AG04449 (cell line): ENCODE results near the gene KIF3B.

Source experiments
- CTCF ChIA-PET: fragments of 350-600 bp; formaldehyde crosslinking; extraction: SDS; loops from one replicate; lab custom pipeline; 2021; ENCODE audit warnings: antibody characterized with exemption; lab: Yijun Ruan, JAX
- POLR2A ChIA-PET: fragments of 400-600, 350-600 bp; formaldehyde crosslinking; extraction: SDS; loops from one replicate; lab custom pipeline; 2020; ENCODE audit warnings: antibody characterized with exemption, inconsistent platforms; lab: Yijun Ruan, JAX
- DNase-seq: peaks from one replicate; pipeline ENCODE4 v3.0.0-alpha.2; 2010; ENCODE audit warnings: low read depth, low spot score
- H3K4me3 ChIP-seq: 2 replicates; pipeline ENCODE4 v1.5.1; 2011; ENCODE audit warnings: low read depth, mild to moderate bottlenecking, control low read depth, low read length
- CTCF ChIP-seq: IDR thresholded peaks from one replicate; pipeline ENCODE4 v1.5.1; 2011; ENCODE audit warnings: mild to moderate bottlenecking, moderate library complexity, low read length, control low read depth, inconsistent platforms; ENCODE audit not compliant: insufficient read depth; ENCODE audit errors: missing control alignments

Gene KIF3B

GRCh38 chr20:32304131-32304746, 26.8 kb downstream of the KIF3B start:
- CTCF ChIA-PET: interaction anchor here (1.2 kb wide), 1 partner anchor 32 kb away, joined by 4 read pairs; no protein-coding TSS in a partner anchor
- POLR2A ChIA-PET: no interaction called here
- no peak for TF ChIP-seq CTCF
- no peak overlapping the region for H3K4me3 ChIP-seq
- no peak for DNase-seq

DNA sequence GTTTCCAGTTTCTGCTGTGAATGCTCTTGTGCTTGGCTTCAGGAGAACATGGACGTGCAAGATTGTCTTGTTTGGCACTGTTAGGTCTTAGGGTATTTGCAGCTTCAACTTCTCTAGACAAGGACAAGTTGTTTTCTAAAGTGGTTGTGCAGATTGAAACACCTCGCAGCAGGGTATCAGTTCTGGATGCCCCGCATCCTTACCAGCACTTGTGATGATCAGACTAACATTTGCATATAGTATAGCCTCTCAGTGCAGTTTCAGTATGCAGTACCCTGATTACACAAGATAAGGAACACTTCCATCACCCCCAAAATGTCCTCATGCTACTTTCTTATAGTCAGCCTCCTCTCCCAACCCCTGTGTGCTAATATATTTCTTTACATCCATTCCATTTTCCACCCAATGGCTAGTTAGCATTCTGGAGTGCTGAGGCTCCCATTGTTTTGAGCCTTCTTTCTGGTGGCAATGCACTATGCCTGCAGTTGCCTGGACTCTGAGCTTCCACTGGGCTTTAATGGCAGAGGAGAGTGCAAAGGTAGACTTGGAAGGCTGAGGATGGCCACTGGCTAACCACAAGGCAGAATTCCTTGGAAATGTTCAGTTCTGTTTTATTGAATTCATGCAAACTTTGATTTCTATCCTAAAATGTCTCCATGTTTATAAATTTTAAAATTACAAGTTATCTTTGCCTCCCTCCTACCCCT, 35.4 kb downstream of the KIF3B start:
- POLR2A ChIA-PET: no interaction called here
- H3K4me3 ChIP-seq: no peak overlapping the region
- CTCF ChIA-PET: interaction anchor here (1.2 kb wide), 1 partner anchor 16 kb away, joined by 3 read pairs; no protein-coding TSS in a partner anchor
- no peak for TF ChIP-seq CTCF
- DNase-seq: no peak

GRCh38 chr20:32314768-32315167, 37.3 kb downstream of the KIF3B start:
- TF ChIP-seq CTCF: no peak
- POLR2A ChIA-PET: no interaction called here
- H3K4me3 ChIP-seq: no peak overlapping the region
- DNase-seq: no peak
- CTCF ChIA-PET: no interaction called here

DNA sequence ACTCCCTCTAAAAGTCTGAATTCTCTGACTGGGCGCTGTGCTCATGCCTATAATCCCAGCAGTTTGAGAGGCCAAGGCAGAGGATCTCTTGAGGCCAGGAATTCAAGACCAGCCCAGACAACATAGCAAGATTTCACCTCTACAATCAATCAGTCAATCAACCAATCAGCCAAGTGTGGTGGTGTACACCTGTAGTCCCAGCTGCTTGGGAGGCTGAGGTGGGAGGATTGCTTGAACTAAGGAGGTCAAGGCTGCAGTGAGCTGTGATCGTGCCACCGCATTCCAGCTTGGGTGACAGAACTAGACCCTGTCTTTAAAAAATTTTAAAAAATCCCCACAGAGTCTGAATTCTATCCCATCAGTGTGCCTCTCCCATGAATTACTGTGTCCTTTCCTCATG, 37.9 kb downstream of the KIF3B start:
- H3K4me3 ChIP-seq: no peak overlapping the region
- POLR2A ChIA-PET: no interaction called here
- CTCF ChIA-PET: interaction anchor here (1.2 kb wide), 1 partner anchor 22 kb away, joined by 3 read pairs; no protein-coding TSS in a partner anchor
- no peak for DNase-seq
- no peak for TF ChIP-seq CTCF

- H3K4me3 ChIP-seq: no peak overlapping the region
- no peak for TF ChIP-seq CTCF
- CTCF ChIA-PET: interaction anchor here (0.6 to 1.2 kb wide), 2 partner anchors 20 to 21 kb away, joined by 3 read pairs; no protein-coding TSS in a partner anchor
- POLR2A ChIA-PET: no interaction called here
- DNase-seq: no peak
Observed at GRCh38 chr20:32315891-32316290, 38.4 kb downstream of the KIF3B start.

GRCh38 chr20:32316667-32317066, 39.2 kb downstream of the KIF3B start:
- POLR2A ChIA-PET: no interaction called here

More at GRCh38 chr20:32316667-32317066, 39.2 kb downstream of the KIF3B start:
- no peak for DNase-seq
- TF ChIP-seq CTCF: no peak
- H3K4me3 ChIP-seq: no peak overlapping the region
- CTCF ChIA-PET: interaction anchor here (1.2 kb wide), 1 partner anchor 27 kb away, joined by 3 read pairs; no protein-coding TSS in a partner anchor
